ENCODE measurements around the gene WDR90.

GRCh38 chr16:687499-687898, 38.3 kb downstream of the WDR90 start:
- no peak for TF ChIP-seq CTCF (conservative IDR thresholded peaks at IDR 0.05)
- TF ChIP-seq EZH2 (IDR thresholded peaks at IDR 0.05; ENCODE audit: low read depth): no peak
